MCF 10A (cell line): ENCODE data around the gene PIM3. TPM values are rescaled to one million over a fixed set of nuclear protein-coding genes. Genes with fewer than 3 reads are reported as not detected.

ENCODE experiments used
- BruUV-seq: library from RNA; stranded (reverse); fragments of 400-500 nt; replicated peaks from 2 replicates; lab custom pipeline; 2021; lab: Mats Ljungman, UMichigan
- CTCF ChIA-PET: fragments of 300-600 bp; sonication (Branson Sonifier 250); formaldehyde crosslinking; extraction: SDS; loops from one replicate; lab custom pipeline; 2021; ENCODE audit warnings: antibody characterized with exemption, inconsistent platforms; lab: Yijun Ruan, JAX
- POLR2A ChIA-PET: fragments of 300-600, 350-650 bp; sonication (Branson Sonifier 250); formaldehyde crosslinking; extraction: SDS; loops from one replicate; lab custom pipeline; 2020; ENCODE audit warnings: antibody characterized with exemption, inconsistent platforms; lab: Yijun Ruan, JAX
- DNase-seq: peaks from one replicate; pipeline ENCODE4 v3.0.0-alpha.2; 2018; ENCODE audit not compliant: unreplicated experiment
- H3K27ac Mint-ChIP-seq: one replicate; pipeline ENCODE4 v1.8.0; 2022; ENCODE audit warnings: mild to moderate bottlenecking, low read depth, mixed read lengths; ENCODE audit not compliant: unreplicated experiment
- H3K27me3 Mint-ChIP-seq: one replicate; pipeline ENCODE4 v1.8.0; 2022; ENCODE audit warnings: mixed read lengths; ENCODE audit not compliant: insufficient read depth, unreplicated experiment
- H3K36me3 Mint-ChIP-seq: one replicate; pipeline ENCODE4 v1.8.0; 2022; ENCODE audit warnings: mild to moderate bottlenecking, moderate library complexity, mixed read lengths; ENCODE audit not compliant: insufficient read depth, unreplicated experiment
- H3K4me1 Mint-ChIP-seq: one replicate; pipeline ENCODE4 v1.8.0; 2022; ENCODE audit warnings: mixed read lengths; ENCODE audit not compliant: insufficient read depth, unreplicated experiment
- H3K4me3 Mint-ChIP-seq: one replicate; pipeline ENCODE4 v1.8.0; 2022; ENCODE audit warnings: mild to moderate bottlenecking, moderate library complexity, mixed read lengths; ENCODE audit not compliant: unreplicated experiment
- H3K9me3 Mint-ChIP-seq: one replicate; pipeline ENCODE4 v1.8.0; 2022; ENCODE audit warnings: mixed read lengths; ENCODE audit not compliant: unreplicated experiment
- intact Hi-C: fragments of 100-400 bp; cut with micrococcal nuclease; formaldehyde crosslinking; loops from 2 replicates; pipeline ENCODE4 v1.14.1; 2022
- total RNA-seq: library from RNA; stranded (reverse); gene quantifications from 2 replicates; pipeline ENCODE4 v1.2.3, GENCODE V29; 2022
- TF ChIP-seq, protein P1 (sequence below): fragments of 200-600 bp; IDR thresholded peaks from one replicate; pipeline ENCODE4 v1.8.0; 2022; ENCODE audit warnings: antibody characterized with exemption, mild to moderate bottlenecking; ENCODE audit not compliant: unreplicated experiment

Gene PIM3
- total RNA-seq, 1 experiment from 2014 or later: 56.3 TPM

- Mint-ChIP-seq H3K36me3 (peaks cover 55% of the 10 kb centered on the region), H3K4me3 (peak overlapping the region; percentile 90), H3K9me3 (no peaks in the 10 kb centered on the region), H3K27ac (peak overlapping the region; percentile 27), H3K4me1 (peaks cover 8% of the 10 kb centered on the region), H3K27me3 (no peaks in the 10 kb centered on the region)
- TF ChIP-seq, protein P1, sequence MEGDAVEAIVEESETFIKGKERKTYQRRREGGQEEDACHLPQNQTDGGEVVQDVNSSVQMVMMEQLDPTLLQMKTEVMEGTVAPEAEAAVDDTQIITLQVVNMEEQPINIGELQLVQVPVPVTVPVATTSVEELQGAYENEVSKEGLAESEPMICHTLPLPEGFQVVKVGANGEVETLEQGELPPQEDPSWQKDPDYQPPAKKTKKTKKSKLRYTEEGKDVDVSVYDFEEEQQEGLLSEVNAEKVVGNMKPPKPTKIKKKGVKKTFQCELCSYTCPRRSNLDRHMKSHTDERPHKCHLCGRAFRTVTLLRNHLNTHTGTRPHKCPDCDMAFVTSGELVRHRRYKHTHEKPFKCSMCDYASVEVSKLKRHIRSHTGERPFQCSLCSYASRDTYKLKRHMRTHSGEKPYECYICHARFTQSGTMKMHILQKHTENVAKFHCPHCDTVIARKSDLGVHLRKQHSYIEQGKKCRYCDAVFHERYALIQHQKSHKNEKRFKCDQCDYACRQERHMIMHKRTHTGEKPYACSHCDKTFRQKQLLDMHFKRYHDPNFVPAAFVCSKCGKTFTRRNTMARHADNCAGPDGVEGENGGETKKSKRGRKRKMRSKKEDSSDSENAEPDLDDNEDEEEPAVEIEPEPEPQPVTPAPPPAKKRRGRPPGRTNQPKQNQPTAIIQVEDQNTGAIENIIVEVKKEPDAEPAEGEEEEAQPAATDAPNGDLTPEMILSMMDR: no peak
- intact Hi-C loops: loop anchor here (1.0 kb wide), 1 partner anchor 32 kb away; no protein-coding TSS in a partner anchor
- no peak for DNase-seq
- POLR2A ChIA-PET: interaction anchor here (0.9 to 6.1 kb wide), 8 partner anchors 8 to 69 kb away, joined by 3 to 73 read pairs (median 19); no protein-coding TSS in a partner anchor
- no TSS peak for BruUV-seq
- CTCF ChIA-PET: interaction anchor here (0.9 to 1.9 kb wide), 3 partner anchors 32 to 67 kb away, joined by 6 to 12 read pairs (median 6); no protein-coding TSS in a partner anchor
Observed at GRCh38 chr22:49962751-49963646, 2.4 kb downstream of the PIM3 start.

- no peak for DNase-seq
- POLR2A ChIA-PET: interaction anchor here (0.6 to 6.1 kb wide), 4 partner anchors 12 to 64 kb away, joined by 4 to 73 read pairs (median 60); no protein-coding TSS in a partner anchor
- Mint-ChIP-seq H3K9me3 (no peaks in the 10 kb centered on the region), H3K27ac (peak overlapping the region; percentile 27), H3K36me3 (peaks cover 55% of the 10 kb centered on the region), H3K4me3 (peak overlapping the region; percentile 90), H3K27me3 (no peaks in the 10 kb centered on the region), H3K4me1 (peaks cover 5% of the 10 kb centered on the region)
- BruUV-seq: TSS peak; percentile 58
- TF ChIP-seq, protein P1: no peak
- CTCF ChIA-PET: interaction anchor here (1.0 to 1.9 kb wide), 2 partner anchors 33 to 64 kb away, joined by 3 to 12 read pairs; no protein-coding TSS in a partner anchor
- intact Hi-C loops: no loop called here
Observed at GRCh38 chr22:49963647-49964026, 3.1 kb downstream of the PIM3 start.

GRCh38 chr22:49964136-49965090 is 3.8 kb downstream of the PIM3 start:
- peaks cover 55% of the 10 kb centered on the region for H3K36me3 Mint-ChIP-seq
- no peak for DNase-seq
- peak overlapping the region; percentile 90 for H3K4me3 Mint-ChIP-seq
- peaks cover 5% of the 10 kb centered on the region for H3K4me1 Mint-ChIP-seq
- intact Hi-C loops: no loop called here
- CTCF ChIA-PET: interaction anchor here (1.0 kb wide), 1 partner anchor 63 kb away, joined by 3 read pairs; no protein-coding TSS in a partner anchor
- peak overlapping the region; percentile 27 for H3K27ac Mint-ChIP-seq
- no peaks in the 10 kb centered on the region for H3K9me3 Mint-ChIP-seq
- TF ChIP-seq, protein P1: no peak
- H3K27me3 Mint-ChIP-seq: no peaks in the 10 kb centered on the region
- POLR2A ChIA-PET: interaction anchor here (0.6 to 6.1 kb wide), 3 partner anchors 13 to 63 kb away, joined by 4 to 73 read pairs (median 65); no protein-coding TSS in a partner anchor
- no TSS peak for BruUV-seq
